ENCODE data around the gene IL11. TPM values are rescaled to one million over a fixed set of nuclear protein-coding genes. Genes with fewer than 3 reads are reported as not detected.
A peak's percentile ranks its signal among the peaks of the same experiment; 100 is the strongest.

IL11 gene
- total RNA-seq, 1 donor: 0.36 TPM

GRCh38 chr19:55389386-55390317 is 19.4 kb upstream of the IL11 start:
- DNase-seq (ENCODE audit: insufficient read length, low spot score, missing footprints): peak; percentile 63
- Histone ChIP-seq H2AFZ (ENCODE audit: low read length) (no peak overlapping the region), H3K27ac (ENCODE audit: low read depth, low read length) (peak overlapping the region; percentile 33), H3K36me3 (ENCODE audit: insufficient read depth, low read length) (peaks cover 55% of the 10 kb centered on the region), H3K4me2 (ENCODE audit: insufficient read depth, low read length) (peak overlapping the region; percentile 97), H3K27me3 (ENCODE audit: insufficient read depth, low read length) (no peaks in the 10 kb centered on the region), H4K20me1 (ENCODE audit: insufficient read depth, low read length) (peaks cover 64% of the 10 kb centered on the region), H3K9me3 (ENCODE audit: low read depth, low read length) (no peaks in the 10 kb centered on the region), H3K79me2 (ENCODE audit: insufficient read depth, low read length) (peaks cover 56% of the 10 kb centered on the region), H3K4me3 (ENCODE audit: insufficient read depth, low read length) (no peak overlapping the region), H3K4me1 (ENCODE audit: insufficient read depth, low read length) (peaks cover 28% of the 10 kb centered on the region)
- TF ChIP-seq CTCF (IDR thresholded peaks at IDR 0.05; ENCODE audit: extremely low read depth, low read depth, low read length): no peak

- Histone ChIP-seq H3K4me3 (ENCODE audit: insufficient read depth, low read length) (peak overlapping the region; percentile 95), H3K4me2 (ENCODE audit: insufficient read depth, low read length) (peak overlapping the region; percentile 97), H3K36me3 (ENCODE audit: insufficient read depth, low read length) (peaks cover 55% of the 10 kb centered on the region), H2AFZ (ENCODE audit: low read length) (no peak overlapping the region), H3K27me3 (ENCODE audit: insufficient read depth, low read length) (no peaks in the 10 kb centered on the region), H4K20me1 (ENCODE audit: insufficient read depth, low read length) (peaks cover 64% of the 10 kb centered on the region), H3K4me1 (ENCODE audit: insufficient read depth, low read length) (peaks cover 35% of the 10 kb centered on the region), H3K79me2 (ENCODE audit: insufficient read depth, low read length) (peaks cover 56% of the 10 kb centered on the region), H3K9me3 (ENCODE audit: low read depth, low read length) (no peaks in the 10 kb centered on the region), H3K27ac (ENCODE audit: low read depth, low read length) (peak overlapping the region; percentile 23)
- TF ChIP-seq CTCF (IDR thresholded peaks at IDR 0.05; ENCODE audit: extremely low read depth, low read depth, low read length): no peak
- DNase-seq (ENCODE audit: insufficient read length, low spot score, missing footprints): peak; percentile 36
Observed at GRCh38 chr19:55387736-55388497, 17.7 kb upstream of the IL11 start.

GRCh38 chr19:55386493-55386971 is 16.3 kb upstream of the IL11 start:
- TF ChIP-seq CTCF (IDR thresholded peaks at IDR 0.05; ENCODE audit: extremely low read depth, low read depth, low read length): no peak
- Histone ChIP-seq H3K79me2 (ENCODE audit: insufficient read depth, low read length) (peaks cover 56% of the 10 kb centered on the region), H3K4me1 (ENCODE audit: insufficient read depth, low read length) (peaks cover 35% of the 10 kb centered on the region), H3K9me3 (ENCODE audit: low read depth, low read length) (no peaks in the 10 kb centered on the region), H3K4me3 (ENCODE audit: insufficient read depth, low read length) (peak overlapping the region; percentile 95), H3K27me3 (ENCODE audit: insufficient read depth, low read length) (no peaks in the 10 kb centered on the region), H3K36me3 (ENCODE audit: insufficient read depth, low read length) (peaks cover 49% of the 10 kb centered on the region), H4K20me1 (ENCODE audit: insufficient read depth, low read length) (peaks cover 57% of the 10 kb centered on the region), H2AFZ (ENCODE audit: low read length) (no peak overlapping the region), H3K4me2 (ENCODE audit: insufficient read depth, low read length) (peak overlapping the region; percentile 97), H3K27ac (ENCODE audit: low read depth, low read length) (peak overlapping the region; percentile 88)
- DNase-seq (ENCODE audit: insufficient read length, low spot score, missing footprints): peak; percentile 84
